ENCODE measurements around the gene ARHGEF12.

The ARHGEF12 gene

DNA sequence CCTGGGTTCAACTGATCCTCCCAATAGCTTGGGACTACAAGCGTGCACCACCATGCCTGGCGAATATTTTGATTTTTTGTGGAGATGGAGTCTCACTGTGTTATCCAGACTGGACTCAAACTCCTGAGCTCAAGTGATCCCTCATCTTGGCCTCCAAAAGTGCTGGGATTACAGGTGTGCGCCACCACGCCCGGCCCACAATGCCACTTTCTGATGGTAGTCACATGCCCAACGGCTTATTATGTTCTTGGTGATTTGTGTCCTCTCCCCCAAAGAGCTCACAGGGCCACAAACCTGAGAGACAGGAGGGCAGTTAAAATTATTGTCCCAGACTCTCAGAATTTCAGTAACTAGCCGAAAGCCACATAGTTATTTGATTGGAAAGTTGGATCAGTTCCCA is 185.0 kb downstream of the ARHGEF12 start:
- TF ChIP-seq, protein P1, sequence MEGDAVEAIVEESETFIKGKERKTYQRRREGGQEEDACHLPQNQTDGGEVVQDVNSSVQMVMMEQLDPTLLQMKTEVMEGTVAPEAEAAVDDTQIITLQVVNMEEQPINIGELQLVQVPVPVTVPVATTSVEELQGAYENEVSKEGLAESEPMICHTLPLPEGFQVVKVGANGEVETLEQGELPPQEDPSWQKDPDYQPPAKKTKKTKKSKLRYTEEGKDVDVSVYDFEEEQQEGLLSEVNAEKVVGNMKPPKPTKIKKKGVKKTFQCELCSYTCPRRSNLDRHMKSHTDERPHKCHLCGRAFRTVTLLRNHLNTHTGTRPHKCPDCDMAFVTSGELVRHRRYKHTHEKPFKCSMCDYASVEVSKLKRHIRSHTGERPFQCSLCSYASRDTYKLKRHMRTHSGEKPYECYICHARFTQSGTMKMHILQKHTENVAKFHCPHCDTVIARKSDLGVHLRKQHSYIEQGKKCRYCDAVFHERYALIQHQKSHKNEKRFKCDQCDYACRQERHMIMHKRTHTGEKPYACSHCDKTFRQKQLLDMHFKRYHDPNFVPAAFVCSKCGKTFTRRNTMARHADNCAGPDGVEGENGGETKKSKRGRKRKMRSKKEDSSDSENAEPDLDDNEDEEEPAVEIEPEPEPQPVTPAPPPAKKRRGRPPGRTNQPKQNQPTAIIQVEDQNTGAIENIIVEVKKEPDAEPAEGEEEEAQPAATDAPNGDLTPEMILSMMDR (IDR thresholded peaks at IDR 0.05), result no peak
- TF ChIP-seq ZFX (IDR thresholded peaks at IDR 0.05; ENCODE audit: borderline replicate concordance), result no peak
- no peak overlapping the region for H3K27ac ChIP-seq

DNA sequence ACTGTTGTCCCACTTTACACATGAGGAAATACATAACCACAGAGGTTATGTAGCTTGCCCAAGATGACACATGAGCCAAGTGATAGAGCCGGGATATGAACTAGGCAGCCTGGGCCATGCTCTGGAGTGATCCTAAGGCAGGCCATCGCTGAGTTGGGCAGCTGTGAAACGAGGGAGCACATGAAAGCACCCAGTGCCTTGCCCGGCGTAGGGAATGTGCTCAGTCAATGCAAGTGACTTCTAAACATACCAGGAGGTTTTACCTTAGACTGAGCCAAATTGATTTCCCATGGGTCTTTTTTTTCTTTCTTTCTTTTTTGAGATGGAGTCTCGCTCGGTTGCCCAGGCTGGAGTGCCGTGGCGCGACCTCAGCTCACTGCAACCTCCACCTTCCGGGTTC is 185.8 kb downstream of the ARHGEF12 start:
- no peak for TF ChIP-seq ZFX (IDR thresholded peaks at IDR 0.05; ENCODE audit: borderline replicate concordance)
- no peak overlapping the region for H3K27ac ChIP-seq

DNA sequence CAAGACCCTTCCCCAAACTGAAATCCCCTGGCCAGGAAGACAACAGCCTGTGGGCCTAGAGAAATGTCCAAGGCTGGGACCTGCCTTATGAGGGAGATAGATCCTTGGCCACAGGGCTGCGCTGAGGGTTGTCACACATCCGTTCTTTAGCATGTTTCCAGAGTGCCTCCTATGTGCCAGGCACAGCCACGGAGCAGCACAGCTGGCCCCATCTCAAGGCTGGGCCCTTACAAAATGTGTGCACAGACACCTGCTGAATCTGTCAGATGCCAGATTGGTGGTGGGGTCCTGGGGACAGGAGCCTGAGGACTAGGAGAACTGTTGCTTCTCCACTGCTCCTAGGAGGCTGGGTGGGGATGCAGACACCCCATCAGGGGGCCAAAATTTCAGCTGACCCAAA is 186.5 kb downstream of the ARHGEF12 start:
- H3K27ac ChIP-seq, result no peak overlapping the region
- TF ChIP-seq, protein P1 (IDR thresholded peaks at IDR 0.05), result no peak
- no peak for TF ChIP-seq ZFX (IDR thresholded peaks at IDR 0.05; ENCODE audit: borderline replicate concordance)

DNA sequence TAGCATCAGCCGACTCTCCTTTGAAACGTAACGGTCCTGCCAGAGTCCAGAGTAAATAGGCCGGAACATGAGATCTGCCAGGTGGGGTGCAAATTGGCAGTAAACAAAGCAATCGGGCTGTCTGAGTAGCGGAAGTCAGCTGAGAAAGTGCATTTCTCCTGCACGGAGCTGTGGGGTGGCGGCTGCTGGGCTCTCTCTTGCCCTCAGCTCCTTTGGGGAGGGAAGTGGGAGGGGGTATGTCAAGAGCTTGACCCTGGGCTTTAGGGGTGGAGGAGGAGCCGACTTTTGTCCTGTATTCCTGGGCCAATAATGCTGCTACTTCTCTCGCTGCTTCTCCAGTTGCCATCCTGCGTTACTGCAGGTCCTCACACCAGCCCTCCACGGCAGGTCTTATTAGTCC is 187.0 kb downstream of the ARHGEF12 start:
- H3K27ac ChIP-seq, result no peak overlapping the region
- no peak for TF ChIP-seq ZFX (IDR thresholded peaks at IDR 0.05; ENCODE audit: borderline replicate concordance)
- TF ChIP-seq, protein P1 (IDR thresholded peaks at IDR 0.05), result no peak

DNA sequence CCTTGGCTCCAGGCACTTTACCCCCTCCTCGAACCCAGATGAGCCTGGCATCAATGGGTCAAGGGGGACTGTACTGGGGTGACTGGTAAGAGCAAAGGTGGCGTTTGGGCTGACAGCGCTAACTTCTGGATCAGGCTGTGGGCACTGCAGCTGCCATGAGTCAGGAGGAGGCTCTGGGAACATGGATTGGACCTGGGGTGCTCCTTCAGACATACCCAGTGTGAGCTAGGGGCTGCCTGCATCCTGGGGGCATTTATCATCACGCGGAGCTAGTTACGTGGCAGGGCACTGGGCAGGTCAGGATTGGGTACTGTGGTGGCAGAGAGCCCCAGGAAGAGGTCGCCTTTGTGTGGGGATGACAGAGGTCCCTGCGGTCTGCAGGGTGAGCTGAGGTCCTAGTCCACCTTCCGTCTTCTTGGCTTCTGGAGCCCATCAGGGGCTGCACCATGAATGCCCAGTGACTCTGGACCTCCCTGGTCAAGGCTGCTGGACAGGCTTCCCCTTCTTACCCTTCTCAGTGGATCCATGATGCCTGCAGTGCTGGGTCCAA is 188.4 kb downstream of the ARHGEF12 start:
- no peak overlapping the region for H3K27ac ChIP-seq
- TF ChIP-seq, protein P1 (IDR thresholded peaks at IDR 0.05), result no peak
- no peak for TF ChIP-seq ZFX (IDR thresholded peaks at IDR 0.05; ENCODE audit: borderline replicate concordance)

DNA sequence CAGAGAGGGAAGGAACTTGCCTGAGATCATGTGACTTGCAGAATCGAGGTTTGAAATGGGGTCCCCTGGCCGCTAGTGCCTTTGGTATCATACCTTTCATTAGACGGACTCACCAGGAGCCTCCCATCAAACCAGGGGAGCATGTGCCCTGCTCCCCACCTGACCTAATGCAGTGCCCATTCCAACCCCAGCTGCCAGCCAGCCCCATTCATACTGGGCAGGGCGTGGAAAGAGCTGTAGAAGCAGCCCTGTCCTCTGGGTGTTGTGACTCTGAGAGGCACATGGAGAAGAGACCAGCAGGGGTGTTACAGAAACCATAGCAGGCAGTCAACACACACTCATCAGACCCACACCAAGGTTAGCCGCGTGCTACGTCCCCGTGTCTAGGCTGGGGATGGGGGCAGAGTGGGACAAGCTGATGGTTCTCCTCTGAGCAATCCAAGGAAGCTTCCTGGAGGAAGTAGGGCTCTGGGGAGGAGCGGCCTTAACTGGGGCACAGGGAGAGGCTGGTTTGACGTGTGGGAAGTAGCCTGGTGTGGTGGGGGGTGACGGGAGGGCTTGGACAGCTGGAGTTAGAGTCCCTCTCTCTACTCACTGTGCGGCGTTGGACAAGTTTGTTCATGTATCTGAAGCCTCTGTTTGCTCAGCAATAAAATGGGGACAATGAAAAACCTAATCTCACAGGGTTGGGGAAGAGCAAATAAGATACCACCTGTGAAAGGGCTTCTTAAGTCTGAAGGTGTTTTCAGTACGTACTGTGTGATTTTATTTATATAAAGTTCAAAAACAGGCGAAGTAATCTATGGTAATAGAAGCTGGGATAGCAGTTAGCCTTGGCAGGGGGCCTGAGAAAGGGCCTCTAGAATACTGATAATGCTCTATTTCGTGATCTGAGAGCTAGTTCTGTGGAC is 189.3 kb downstream of the ARHGEF12 start:
- TF ChIP-seq, protein P1 (IDR thresholded peaks at IDR 0.05), result no peak
- no peak for TF ChIP-seq ZFX (IDR thresholded peaks at IDR 0.05; ENCODE audit: borderline replicate concordance)
- H3K27ac ChIP-seq, result no peak overlapping the region

DNA sequence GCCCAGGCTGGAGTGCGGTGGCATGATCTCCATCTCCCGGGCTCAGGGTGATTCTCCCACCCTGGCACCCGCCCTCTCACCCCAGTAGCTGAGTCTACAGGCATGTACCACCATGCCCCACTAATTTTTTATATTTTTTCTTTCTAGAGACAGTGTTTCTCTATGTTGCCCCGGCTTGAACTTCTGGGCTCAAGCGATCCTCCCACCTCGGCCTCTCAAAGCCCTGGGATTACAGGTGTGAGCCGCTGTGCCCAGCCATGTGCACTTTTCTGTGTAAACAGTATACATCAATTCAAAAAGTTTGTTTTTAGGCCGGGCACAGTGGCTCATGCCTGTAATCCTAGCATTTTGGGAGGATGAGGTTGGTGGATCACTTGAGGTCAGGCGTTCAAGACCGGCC is 190.0 kb downstream of the ARHGEF12 start:
- H3K27ac ChIP-seq, result no peak overlapping the region
- TF ChIP-seq, protein P1 (IDR thresholded peaks at IDR 0.05), result no peak
- no peak for TF ChIP-seq ZFX (IDR thresholded peaks at IDR 0.05; ENCODE audit: borderline replicate concordance)

All from 22Rv1 (cell line).